Measurements from ENCODE around the gene TUBB4A. TPM values are rescaled to one million over a fixed set of nuclear protein-coding genes. Genes with fewer than 3 reads are reported as not detected.
A peak's percentile ranks its signal among the peaks of the same experiment; 100 is the strongest.

The TUBB4A gene
- total and polyA plus RNA-seq, 9 of the 15 experiments (the other 6 are each of a cell fraction or from before 2014, with no cell fraction given): 0.14 to 7.0 (median 0.75) TPM

- TF ChIP-seq PRDM10 (IDR thresholded peaks at IDR 0.05; ENCODE audit: partially characterized antibody) (peak; percentile 8), MAX (CRISPR knock-in tag; IDR thresholded peaks at IDR 0.05) (0 out of 2 replicates have a peak, but pooled peaks have one; percentile 40), PATZ1 (CRISPR knock-in tag; IDR thresholded peaks at IDR 0.05; ENCODE audit: borderline replicate concordance) (no peak), DEAF1 (CRISPR knock-in tag; IDR thresholded peaks at IDR 0.05) (no peak), EWSR1 (IDR thresholded peaks at IDR 0.05; ENCODE audit: borderline replicate concordance, low read depth, partially characterized antibody) (no peak), ZNF263 (CRISPR knock-in tag; IDR thresholded peaks at IDR 0.05; ENCODE audit: borderline replicate concordance) (no peak), IFI16 (CRISPR knock-in tag; IDR thresholded peaks at IDR 0.05) (no peak)
Measured at GRCh38 chr19:6460099-6460884, 41.8 kb downstream of the TUBB4A start (continued).
